HCT116 (cell line): ENCODE measurements around the gene ZNF578. TPM values are rescaled to one million over a fixed set of nuclear protein-coding genes. Genes with fewer than 3 reads are reported as not detected.

Experiments
- total RNA-seq: library from RNA; stranded (reverse); gene quantifications from one replicate; pipeline ENCODE4 v1.2.1, GENCODE V29; 2021; ENCODE audit not compliant: unreplicated experiment

ZNF578 gene
- total RNA-seq, 1 experiment from 2014 or later = not detected

Other genes starting within 250 kb of the ZNF578 start
- 17.9 TPM for gene ZNF766, start 184.0 kb upstream of the ZNF578 start, total RNA-seq
- gene ZNF480, start 156.4 kb upstream of the ZNF578 start, total RNA-seq = 11.5 TPM
- gene ZNF610, start 117.3 kb upstream of the ZNF578 start, total RNA-seq = not detected
- gene ZNF880, start 83.6 kb upstream of the ZNF578 start, total RNA-seq = not detected
- gene ZNF528, start 55.7 kb upstream of the ZNF578 start, total RNA-seq = not detected
- gene ZNF534, start 24.4 kb upstream of the ZNF578 start, total RNA-seq = not detected
- 15.4 TPM for gene ZNF808, start 74.1 kb downstream of the ZNF578 start, total RNA-seq
- gene ZNF701, start 116.7 kb downstream of the ZNF578 start, total RNA-seq = 9.0 TPM
- 34.2 TPM for gene ZNF83, start 184.8 kb downstream of the ZNF578 start, total RNA-seq